IMR-90 (cell line): ENCODE measurements around the gene NDUFA6. TPM values are rescaled to one million over a fixed set of nuclear protein-coding genes. Genes with fewer than 3 reads are reported as not detected.

Experiments used
- ATAC-seq: fragments of 200-7000 bp; cut with Tn5 transposase; 2 replicates; pipeline ENCODE4 v1.9.1; 2020; ENCODE audit warnings: low read depth, mild to moderate bottlenecking, moderate library complexity
- BruUV-seq: library from RNA; stranded (reverse); fragments of 400-500 nt; replicated peaks from 2 replicates; lab custom pipeline; 2021; lab: Mats Ljungman, UMichigan
- CTCF ChIA-PET: fragments of 300-600 bp; formaldehyde crosslinking; extraction: SDS; loops from one replicate; lab custom pipeline; 2021; ENCODE audit warnings: antibody characterized with exemption; lab: Yijun Ruan, JAX
- POLR2A ChIA-PET: fragments of 300-600 bp; sonication (Branson Sonifier 250); formaldehyde crosslinking; loops from one replicate; lab custom pipeline; 2022; ENCODE audit warnings: antibody characterized with exemption; ENCODE audit not compliant: unreplicated experiment; lab: Charles Lee
- DNase-seq: peaks from one replicate; pipeline ENCODE4 v3.0.0; 2013
- H2AFZ ChIP-seq: replicated peaks from 2 replicates; pipeline ENCODE3; 2013; ENCODE audit warnings: low read length, mild to moderate bottlenecking; ENCODE audit not compliant: poor library complexity
- H2AK5ac ChIP-seq: 2 replicates; pipeline ENCODE4 v1.6.1; 2013; ENCODE audit warnings: low read depth, low read length, inconsistent platforms
- H2AK9ac ChIP-seq: replicated peaks from 2 replicates; pipeline ENCODE3; 2013; ENCODE audit warnings: mild to moderate bottlenecking, low read depth, low read length, moderate library complexity; ENCODE audit not compliant: poor library complexity
- H2BK120ac ChIP-seq: 2 replicates; pipeline ENCODE4 v1.6.1; 2013; ENCODE audit warnings: low read depth, low read length, inconsistent platforms
- H2BK15ac ChIP-seq: 3 replicates; pipeline ENCODE4 v1.6.1; 2013; ENCODE audit warnings: low read depth, low read length, inconsistent platforms
- H2BK20ac ChIP-seq: 2 replicates; pipeline ENCODE4 v1.6.1; 2013; ENCODE audit warnings: low read depth, mild to moderate bottlenecking, inconsistent platforms, low read length, moderate library complexity
- H2BK5ac ChIP-seq: 2 replicates; pipeline ENCODE4 v1.6.1; 2013; ENCODE audit warnings: mild to moderate bottlenecking, low read depth, low read length, inconsistent platforms; ENCODE audit not compliant: poor library complexity, severe bottlenecking
- H3K14ac ChIP-seq: replicated peaks from 2 replicates; pipeline ENCODE4 v1.6.1; 2013; ENCODE audit warnings: low read depth, low read length, inconsistent platforms
- H3K18ac ChIP-seq: 2 replicates; pipeline ENCODE4 v1.6.1; 2013; ENCODE audit warnings: low read depth, low read length, control low read depth
- H3K23ac ChIP-seq: 2 replicates; pipeline ENCODE4 v1.6.1; 2013; ENCODE audit warnings: low read depth, low read length, inconsistent platforms
- H3K27ac ChIP-seq: 2 replicates; pipeline ENCODE4 v1.5.1; 2013; ENCODE audit warnings: mild to moderate bottlenecking, control low read depth, low read length; ENCODE audit not compliant: insufficient read depth
- H3K27me3 ChIP-seq: 2 replicates; pipeline ENCODE4 v1.6.1; 2013; ENCODE audit warnings: low read length; ENCODE audit not compliant: control insufficient read depth, insufficient read depth
- H3K36me3 ChIP-seq: 2 replicates; pipeline ENCODE4 v1.6.1; 2013; ENCODE audit warnings: low read length, mixed read lengths; ENCODE audit not compliant: control insufficient read depth, insufficient read depth
- H3K4ac ChIP-seq: 2 replicates; pipeline ENCODE4 v1.6.1; 2013; ENCODE audit warnings: low read depth, low read length, inconsistent platforms
- H3K4me1 ChIP-seq: 2 replicates; pipeline ENCODE4 v1.6.1; 2013; ENCODE audit warnings: low read length, mixed read lengths; ENCODE audit not compliant: control insufficient read depth, insufficient read depth
- H3K4me2 ChIP-seq: 2 replicates; pipeline ENCODE4 v1.6.1; 2013; ENCODE audit warnings: low read depth, mild to moderate bottlenecking, control low read depth, low read length, moderate library complexity
- H3K4me3 ChIP-seq: 2 replicates; pipeline ENCODE4 v1.5.1; 2013; ENCODE audit warnings: low read depth, mild to moderate bottlenecking, control low read depth, low read length, moderate library complexity; ENCODE audit not compliant: insufficient read depth
- H3K56ac ChIP-seq: 2 replicates; pipeline ENCODE4 v1.6.1; 2013; ENCODE audit warnings: low read length, inconsistent platforms; ENCODE audit not compliant: insufficient read depth; ENCODE audit errors: extremely low read depth
- H3K79me1 ChIP-seq, 2 experiments: 2 replicates each; pipeline ENCODE4 v1.6.1; 2013; ENCODE audit warnings: low read length in 2 of 2, inconsistent platforms in 1 of 2, low read depth in 1 of 2
- H3K9ac ChIP-seq: 2 replicates; pipeline ENCODE4 v1.6.1; 2013; ENCODE audit warnings: low read depth, low read length, control low read depth
- H3K9me1 ChIP-seq: 2 replicates; pipeline ENCODE4 v1.6.1; 2013; ENCODE audit warnings: low read length, inconsistent platforms; ENCODE audit not compliant: insufficient read depth
- H3K9me3 ChIP-seq: 2 replicates; pipeline ENCODE4 v1.6.1; 2013; ENCODE audit warnings: low read length; ENCODE audit not compliant: control insufficient read depth, insufficient read depth
- H4K20me1 ChIP-seq: 2 replicates; pipeline ENCODE4 v1.6.1; 2013; ENCODE audit warnings: low read length, inconsistent platforms; ENCODE audit not compliant: insufficient read depth
- H4K5ac ChIP-seq: 2 replicates; pipeline ENCODE4 v1.6.1; 2013; ENCODE audit warnings: mild to moderate bottlenecking, low read depth, low read length, control low read depth
- H4K8ac ChIP-seq, 2 experiments: 2 replicates each; pipeline ENCODE4 v1.6.1; 2013; ENCODE audit warnings: low read depth in 2 of 2, low read length in 2 of 2, control low read depth in 1 of 2, inconsistent platforms in 1 of 2
- H4K91ac ChIP-seq: 2 replicates; pipeline ENCODE4 v1.6.1; 2013; ENCODE audit warnings: low read depth, low read length, inconsistent platforms; ENCODE audit not compliant: insufficient read depth
- BHLHE40 ChIP-seq: fragments of 150-350 bp; IDR thresholded peaks from 2 replicates; pipeline ENCODE4 v1.6.1; 2016; ENCODE audit warnings: mild to moderate bottlenecking, low read depth, low read length
- CEBPB ChIP-seq: IDR thresholded peaks from 2 replicates; pipeline ENCODE4 v1.6.1; 2012; ENCODE audit warnings: low read depth, low read length, improper control_type of control experiment
- CHD1 ChIP-seq: IDR thresholded peaks from 2 replicates; pipeline ENCODE4 v1.6.1; 2012; ENCODE audit warnings: low read depth, low read length, improper control_type of control experiment
- CTCF ChIP-seq: conservative IDR thresholded peaks from 2 replicates; pipeline ENCODE4 v1.5.1; 2012; ENCODE audit warnings: mild to moderate bottlenecking, low read depth, low read length, improper control_type of control experiment
- ELK1 ChIP-seq: fragments of 150-350 bp; IDR thresholded peaks from 2 replicates; pipeline ENCODE4 v1.6.1; 2016; ENCODE audit warnings: low read depth, mild to moderate bottlenecking, low read length, moderate library complexity, borderline replicate concordance
- FOS ChIP-seq: fragments of 150-350 bp; IDR thresholded peaks from 2 replicates; pipeline ENCODE4 v1.6.1; 2016; ENCODE audit warnings: low read depth, low read length
- MAFK ChIP-seq: IDR thresholded peaks from 2 replicates; pipeline ENCODE4 v1.6.1; 2012; ENCODE audit warnings: low read depth, low read length, improper control_type of control experiment
- MAZ ChIP-seq: IDR thresholded peaks from 2 replicates; pipeline ENCODE4 v1.6.1; 2012; ENCODE audit warnings: low read depth, mild to moderate bottlenecking, low read length, improper control_type of control experiment, moderate library complexity, borderline replicate concordance
- MXI1 ChIP-seq: IDR thresholded peaks from 2 replicates; pipeline ENCODE4 v1.6.1; 2012; ENCODE audit warnings: low read depth, mild to moderate bottlenecking, low read length, moderate library complexity, borderline replicate concordance
- NFE2L2 ChIP-seq: fragments of 150-350 bp; IDR thresholded peaks from 2 replicates; pipeline ENCODE4 v1.6.1; 2016; ENCODE audit warnings: low read depth, mild to moderate bottlenecking, low read length
- POLR2A ChIP-seq: IDR thresholded peaks from 2 replicates; pipeline ENCODE4 v1.6.1; 2012; ENCODE audit warnings: mild to moderate bottlenecking, low read depth, low read length
- RCOR1 ChIP-seq: IDR thresholded peaks from 2 replicates; pipeline ENCODE4 v1.6.1; 2012; ENCODE audit warnings: mild to moderate bottlenecking, low read length, improper control_type of control experiment; ENCODE audit not compliant: insufficient replicate concordance
- SMC3 ChIP-seq: fragments of 150-350 bp; IDR thresholded peaks from 2 replicates; pipeline ENCODE4 v1.6.1; 2016; ENCODE audit warnings: low read depth, mild to moderate bottlenecking, antibody characterized with exemption, low read length, moderate library complexity
- WGBS, 2 experiments: methylation state at CpG; one replicate each; pipeline versions ENCODE4 v1.1.5 to v1.1.7; 2013; ENCODE audit warnings: missing lambda C conversion rate in 2 of 2; ENCODE audit not compliant: insufficient read length in 1 of 2; ENCODE audit errors: extremely low coverage in 2 of 2; 5-methylcytosine and 5-hydroxymethylcytosine counted together
- dilution Hi-C: fragments of 300-500 bp; cut with HindIII; formaldehyde crosslinking; loops from one replicate; pipeline ENCODE4 v1.14.3; 2018; ENCODE audit warnings: low sequenced_read_pairs; ENCODE audit not compliant: unreplicated experiment
- in situ Hi-C: fragments of 300-500 bp; cut with MboI; formaldehyde crosslinking; loops from 3 replicates; pipeline ENCODE4 v1.14.3; 2019; ENCODE audit warnings: low sequenced_read_pairs, inconsistent platforms, mixed read lengths
- intact Hi-C: fragments of 100-400 bp; cut with micrococcal nuclease; formaldehyde crosslinking; loops from 2 replicates; pipeline ENCODE4 v1.10.0; 2022
- polyA plus RNA-seq, 3 experiments: library from polyadenylated mRNA; depleted of rRNA; stranded (reverse); fragments of >200 nt; gene quantifications; 2 replicates each; pipeline ENCODE4 v1.2.3, GENCODE V29; 2012; ENCODE audit warnings: low replicate concordance in 1 of 3
- total RNA-seq: library from RNA; depleted of rRNA; stranded (reverse); fragments of >200 nt; gene quantifications from 2 replicates; pipeline ENCODE4 v1.2.3, GENCODE V29; 2012

Gene NDUFA6
- total and polyA plus RNA-seq, 2 of the 4 experiments (the other 2 are of a cell fraction): 48.8 to 89.0 TPM

GRCh38 chr22:42070517-42071422, 19.8 kb downstream of the NDUFA6 start, which contains the start of gene NAGA:
Gene NAGA (minus strand): TSS chr22:42070812. CDS start chr22:42070297, 515 bp downstream.
- intact Hi-C loops: no loop called here
- peak within 1 kb of the TSS; percentile 58 for H3K56ac ChIP-seq
- CTCF ChIA-PET: interaction anchor here (1.9 kb wide), 1 partner anchor 20 kb away, joined by 6 read pairs; the partner anchor contains the start of gene NDUFA6
- in situ Hi-C loops: no loop called here
- H3K79me1 ChIP-seq: peaks cover 15 to 54% of the 10 kb centered on the region in 2 experiments; a peak in 3 of 4 replicates
- H4K20me1 ChIP-seq: 0 out of 2 replicates have a peak, but pooled peaks cover 4% of the 10 kb centered on the region
- H4K8ac ChIP-seq: peak within 1 kb of the TSS; percentile 81 to 97
- DNase-seq (peak; percentile 94), ATAC-seq (peak; percentile 97)
- peak within 1 kb of the TSS; percentile 92 for H3K4ac ChIP-seq
- H3K36me3 ChIP-seq: peaks cover 13% of the 10 kb centered on the region
- H2AK9ac ChIP-seq: peak within 1 kb of the TSS; percentile 96
- peak within 1 kb of the TSS; percentile 100 for H2AFZ ChIP-seq
- H2BK20ac ChIP-seq: peak within 1 kb of the TSS; percentile 58
- peak within 1 kb of the TSS; percentile 97; the same call in 1 of the 2 replicates for H3K23ac ChIP-seq
- H3K9me3 ChIP-seq: no peaks in the 10 kb centered on the region
- H3K4me2 ChIP-seq: peak within 1 kb of the TSS; percentile 90
- no peaks in the 10 kb centered on the region for H3K27me3 ChIP-seq
- peak within 1 kb of the TSS; percentile 77 for H2BK5ac ChIP-seq
- peak within 1 kb of the TSS; percentile 91 for H3K14ac ChIP-seq
- peak within 1 kb of the TSS; percentile 65 for H3K27ac ChIP-seq
- H2AK5ac ChIP-seq: peak within 1 kb of the TSS; percentile 95
- peak within 1 kb of the TSS; percentile 25; the same call in 1 of the 2 replicates for H3K18ac ChIP-seq
- no TSS peak for BruUV-seq
- peak within 1 kb of the TSS; percentile 88 for H4K91ac ChIP-seq
- H3K4me1 ChIP-seq: peaks cover 12% of the 10 kb centered on the region
- peak within 1 kb of the TSS; percentile 54 for H3K9ac ChIP-seq
- H4K5ac ChIP-seq: peak within 1 kb of the TSS; percentile 15; the same call in 1 of the 2 replicates
- H3K4me3 ChIP-seq: peak within 1 kb of the TSS; percentile 50
- peak within 1 kb of the TSS; percentile 32; the same call in 1 of the 3 replicates for H2BK15ac ChIP-seq
- POLR2A ChIA-PET: interaction anchor here (0.6 kb wide), 1 partner anchor 34 kb away, joined by 4 read pairs; no protein-coding TSS in a partner anchor
- peaks cover 20% of the 10 kb centered on the region; the same call in 1 of the 2 replicates for H3K9me1 ChIP-seq
- dilution Hi-C loops: no loop called here
- 0% methylated on average over 25 of the region's 56 CpGs; no CpG with 5 or more reads in 1 of the 2 experiments for WGBS, 2 experiments
- peak within 1 kb of the TSS; percentile 78 for H2BK120ac ChIP-seq
- TF ChIP-seq ELK1 (no peak), CTCF (no peak), RCOR1 (no peak), BHLHE40 (no peak), MAFK (no peak), MAZ (peak; percentile 72; the same call in 1 of the 2 replicates), SMC3 (no peak), POLR2A (no peak; the same call in 1 of the 2 replicates), NFE2L2 (no peak), CHD1 (no peak), CEBPB (no peak), FOS (no peak), MXI1 (peak; percentile 63; the same call in 1 of the 2 replicates)
